ENCODE results near the gene HMGCS1.
"Not testable (repeated sequence)": the region's sequence is repeated elsewhere in the genome, so short reads cannot be mapped to it uniquely, and the experiment has no call there.

HMGCS1 gene

DNA sequence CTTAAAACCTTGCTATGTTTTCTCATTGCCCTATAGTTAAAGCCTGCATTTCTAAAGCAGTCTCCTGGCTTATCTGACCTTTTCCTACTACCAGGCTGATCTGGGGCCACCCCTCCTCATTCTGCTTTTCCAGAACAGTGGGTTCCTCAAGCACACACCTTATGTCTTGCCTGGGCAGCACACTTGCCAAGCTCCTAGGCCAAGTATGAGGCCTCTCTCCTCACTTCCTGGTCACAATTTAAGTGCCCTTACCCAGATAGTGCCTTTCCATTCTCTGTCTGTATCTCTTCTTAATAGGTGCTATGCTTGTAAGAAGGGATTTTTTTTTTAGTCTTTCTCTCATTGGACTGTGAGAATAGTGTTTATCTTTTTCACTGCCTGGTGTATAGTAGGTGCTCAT lies 39.7 kb downstream of the HMGCS1 start:
- no peak for DNase-seq (ENCODE audit: low read depth)

DNA sequence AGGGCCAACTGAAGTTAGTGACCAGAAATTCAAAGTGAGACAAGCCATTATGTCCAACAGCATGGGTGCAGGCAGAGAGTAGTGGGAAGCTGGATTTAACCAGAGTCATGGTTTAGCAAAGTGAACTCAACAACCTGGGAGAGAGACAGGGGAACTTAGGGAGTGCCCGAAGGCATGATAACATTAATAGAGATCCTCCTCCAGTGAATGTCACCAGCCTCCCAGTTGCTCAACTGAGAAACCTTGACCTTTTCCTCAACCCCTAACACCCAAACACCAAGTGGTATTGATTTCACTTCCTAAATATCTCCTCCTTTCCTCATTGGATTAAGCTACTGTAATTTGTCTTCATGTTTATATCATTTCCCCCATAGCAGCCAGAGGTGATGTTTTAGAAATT lies 42.6 kb downstream of the HMGCS1 start:
- no peak for DNase-seq (ENCODE audit: low read depth)

DNA sequence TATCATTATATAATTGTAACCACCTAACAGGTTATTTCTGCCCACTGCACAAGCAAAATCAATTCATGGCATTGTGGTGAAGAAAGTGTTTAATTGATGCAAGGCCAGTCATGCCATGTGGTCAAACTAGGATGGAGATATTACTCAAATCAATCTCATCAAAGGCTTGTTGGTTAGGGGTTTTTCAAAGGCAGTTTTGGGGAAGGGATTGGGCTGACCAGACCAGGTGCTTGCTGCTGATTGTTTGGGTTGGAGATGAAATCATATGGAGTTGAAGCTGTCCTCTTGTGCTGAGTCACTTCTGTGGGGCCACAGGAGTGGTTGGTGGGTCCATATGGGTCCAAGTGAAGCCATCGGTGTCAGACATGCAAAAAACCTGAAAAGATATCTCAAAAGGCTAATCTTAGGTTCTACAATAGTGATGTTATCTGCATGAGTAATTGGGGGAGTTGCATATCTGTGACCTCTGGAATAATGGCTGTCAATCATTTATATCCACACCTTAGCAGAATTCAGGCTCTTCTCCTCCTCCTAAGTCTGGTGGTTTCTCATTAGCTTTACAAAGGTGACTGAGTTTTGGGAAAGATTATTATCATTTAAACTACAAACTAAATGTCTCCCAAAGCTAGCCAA lies 44.9 kb downstream of the HMGCS1 start:
- DNase-seq (ENCODE audit: low read depth), result no peak

DNA sequence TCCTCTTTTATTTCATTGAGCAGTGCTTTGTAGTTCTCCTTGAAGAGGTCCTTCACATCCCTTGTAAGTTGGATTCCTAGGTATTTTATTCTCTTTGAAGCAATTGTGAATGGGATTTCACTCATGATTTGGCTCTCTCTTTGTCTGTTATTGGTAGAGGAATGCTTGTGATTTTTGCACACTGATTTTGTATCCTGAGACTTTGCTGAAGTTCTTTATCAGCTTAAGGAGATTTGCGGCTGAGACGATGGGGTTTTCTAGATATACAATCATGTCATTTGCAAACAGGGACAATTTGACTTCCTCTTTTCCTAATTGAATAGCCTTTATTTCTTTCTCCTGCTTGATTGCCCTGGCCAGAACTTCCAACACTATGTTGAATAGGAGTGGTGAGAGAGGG lies 50.9 kb downstream of the HMGCS1 start:
- not testable (repeated sequence) for DNase-seq (ENCODE audit: low read depth)

DNA sequence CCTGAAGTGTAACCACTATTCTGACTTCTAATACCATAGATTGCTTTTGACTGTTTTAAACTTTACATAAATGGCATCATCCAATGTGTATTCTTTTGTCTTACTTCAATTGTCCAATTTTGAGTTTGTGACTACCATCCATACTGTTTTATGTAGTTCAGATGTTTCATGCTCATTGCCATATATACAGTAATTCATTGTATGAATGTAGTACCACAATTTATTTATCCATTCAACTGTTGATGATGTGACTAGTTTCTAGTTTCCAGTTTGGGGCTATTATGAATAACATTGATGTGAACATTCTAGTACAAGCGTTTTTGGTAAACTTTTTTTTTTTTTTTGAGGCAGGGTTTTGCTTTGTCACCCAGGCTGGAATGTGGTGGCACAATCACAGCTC lies 55.1 kb downstream of the HMGCS1 start:
- no peak for DNase-seq (ENCODE audit: low read depth)

DNA sequence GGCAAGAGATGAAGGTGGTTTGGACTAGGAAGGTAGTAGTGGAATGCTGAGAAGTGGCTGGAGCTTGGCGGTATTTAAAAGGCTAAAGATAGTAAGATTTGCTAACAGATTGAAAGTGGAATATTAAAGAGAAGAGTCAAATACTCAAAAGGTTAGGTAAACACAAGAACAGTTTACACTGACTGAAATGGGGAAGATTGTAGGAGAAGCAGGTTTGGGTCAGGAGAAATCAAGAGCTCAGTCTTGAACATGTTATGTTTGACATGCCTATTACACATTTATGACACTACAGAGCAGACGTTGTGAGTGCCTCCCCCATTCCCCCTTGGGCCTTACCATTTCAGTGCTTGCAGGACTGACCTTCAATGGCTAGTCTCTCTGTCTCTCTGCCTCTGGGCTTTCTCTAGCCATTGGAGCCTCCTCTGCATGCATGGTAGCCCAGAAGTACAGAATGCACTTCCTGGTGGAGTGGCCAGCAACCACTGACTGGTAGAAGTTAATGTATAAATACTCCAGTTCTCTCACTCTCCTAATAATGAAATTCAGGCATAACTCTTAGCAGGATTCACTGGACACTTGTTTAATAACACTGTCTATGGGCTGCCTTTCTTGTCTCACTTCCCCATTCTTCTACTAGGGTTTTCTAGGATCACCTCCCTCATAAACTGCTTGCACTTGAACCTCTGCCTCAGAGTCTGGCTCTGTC lies 56.8 kb downstream of the HMGCS1 start:
- no peak for DNase-seq (ENCODE audit: low read depth)

DNA sequence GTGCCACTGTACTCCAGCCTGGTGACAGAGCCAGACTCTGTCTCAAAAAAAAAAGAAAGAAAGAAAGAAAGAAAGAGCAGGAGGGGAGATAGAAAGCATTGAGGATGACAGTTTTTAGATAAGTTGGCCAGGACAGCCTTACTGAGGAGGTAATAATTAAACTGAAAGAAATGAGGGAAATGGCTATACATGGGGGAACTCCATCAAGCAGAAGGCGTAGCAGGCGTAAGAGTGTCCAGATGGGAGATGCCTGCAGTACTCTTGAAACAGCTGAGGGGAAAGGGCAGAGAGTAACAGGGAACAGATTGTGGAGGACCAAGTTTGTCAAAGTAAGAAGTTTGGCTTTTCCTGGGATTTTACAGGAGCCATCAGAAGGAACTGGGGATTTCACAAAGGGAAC lies 57.5 kb downstream of the HMGCS1 start:
- DNase-seq (ENCODE audit: low read depth), result no peak

DNA sequence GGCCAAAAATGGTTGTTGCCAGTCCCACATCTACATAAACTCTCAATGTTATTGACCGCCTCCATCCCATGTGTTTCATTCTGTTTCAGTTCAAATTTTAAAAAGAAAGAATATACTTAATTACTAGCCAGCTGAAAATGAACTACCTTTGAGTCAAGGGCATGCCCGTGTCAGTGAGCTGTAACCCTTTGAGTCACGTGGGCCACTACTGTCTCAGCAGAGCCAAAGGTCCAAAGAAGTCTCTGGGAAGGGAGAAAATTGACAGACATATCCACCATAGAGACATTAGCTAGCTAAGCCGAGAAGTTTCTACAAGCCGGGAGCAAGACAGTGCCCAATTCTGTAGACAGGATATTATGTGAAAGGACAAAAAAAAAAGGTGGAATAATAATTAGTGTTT lies 61.5 kb downstream of the HMGCS1 start:
- DNase-seq (ENCODE audit: low read depth), result no peak

DNA sequence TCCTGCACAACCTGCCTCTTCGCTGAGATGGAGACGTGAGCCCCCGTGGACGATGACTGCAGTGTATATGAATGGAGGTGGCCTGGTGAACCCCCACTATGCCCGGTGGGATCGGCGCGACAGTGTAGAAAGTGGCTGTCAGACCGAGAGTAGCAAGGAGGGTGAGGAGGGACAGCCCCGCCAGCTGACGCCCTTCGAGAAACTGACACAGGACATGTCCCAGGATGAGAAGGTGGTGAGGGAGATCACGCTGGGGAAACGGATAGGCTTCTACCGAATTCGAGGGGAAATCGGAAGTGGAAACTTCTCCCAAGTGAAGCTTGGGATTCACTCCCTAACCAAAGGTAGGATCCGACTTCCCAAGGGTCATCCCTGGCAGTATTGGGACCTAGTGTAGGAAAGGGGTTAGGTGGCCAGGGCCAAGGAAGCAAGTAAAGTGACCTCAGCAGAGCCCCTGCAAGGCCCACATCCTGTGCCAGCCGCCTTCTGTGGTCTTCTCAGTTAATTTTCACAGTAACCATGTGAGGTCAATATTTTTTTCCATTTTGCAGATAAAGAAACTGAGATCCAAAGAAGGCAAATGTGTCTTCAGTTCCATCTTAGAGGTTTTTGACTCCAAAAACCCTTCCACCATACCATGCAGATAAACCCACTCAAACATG lies 67.4 kb downstream of the HMGCS1 start:
- no peak for DNase-seq (ENCODE audit: low read depth)

DNA sequence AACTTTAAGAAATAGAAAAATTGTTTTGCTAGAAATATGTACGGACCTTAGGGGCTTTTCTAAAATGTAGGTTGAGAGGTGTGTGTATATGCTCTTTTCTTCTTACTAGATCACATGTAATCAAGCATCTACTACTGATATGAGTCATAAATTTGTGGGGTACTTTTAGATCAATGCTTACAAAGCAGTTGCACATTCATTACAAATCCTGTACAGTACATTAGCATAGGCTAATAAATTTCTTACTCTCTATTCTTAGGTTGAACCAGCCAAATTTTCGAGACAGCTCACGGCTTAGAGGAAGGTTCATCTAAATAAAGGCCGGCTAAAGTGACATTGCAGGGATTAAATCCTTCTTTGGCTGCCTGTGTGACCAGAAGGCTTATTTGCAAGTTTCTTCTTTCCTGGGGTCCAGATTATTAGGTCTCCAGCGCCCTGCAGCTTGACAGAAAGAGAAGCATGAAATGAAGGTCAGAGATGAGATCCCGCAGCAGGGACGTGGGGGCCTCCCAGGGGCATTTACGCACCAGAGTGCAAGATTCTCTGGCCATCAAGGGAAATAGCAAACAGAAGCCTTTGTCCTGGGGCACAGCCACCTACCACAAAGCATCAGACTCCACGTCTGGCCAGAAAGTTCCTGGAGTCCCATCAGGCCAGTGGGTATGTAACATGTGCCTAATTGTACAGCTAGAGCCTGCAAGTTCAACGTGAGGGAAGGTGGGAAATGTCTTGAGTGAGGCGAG lies 68.2 kb downstream of the HMGCS1 start:
- DNase-seq (ENCODE audit: low read depth), result no peak

DNA sequence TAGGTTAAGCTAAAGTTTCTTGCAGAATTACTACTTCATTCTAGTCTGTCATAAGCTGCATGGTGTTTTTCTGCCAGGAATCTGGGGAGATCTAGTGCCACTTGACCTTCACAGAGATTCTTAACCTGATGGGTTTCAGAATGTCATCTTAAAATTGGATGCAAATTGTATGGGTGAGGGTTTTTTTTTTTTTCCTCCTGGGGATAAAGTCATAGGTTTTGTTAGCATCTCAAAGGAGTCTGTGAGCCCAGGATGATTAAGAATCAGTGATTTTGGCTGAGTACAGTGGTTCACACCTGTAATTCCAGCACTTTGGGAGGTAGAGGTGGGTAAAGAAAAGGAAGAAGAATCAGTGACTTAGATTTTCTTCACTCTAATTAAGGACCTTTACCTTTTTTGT lies 69.9 kb downstream of the HMGCS1 start:
- no peak for DNase-seq (ENCODE audit: low read depth)

DNA sequence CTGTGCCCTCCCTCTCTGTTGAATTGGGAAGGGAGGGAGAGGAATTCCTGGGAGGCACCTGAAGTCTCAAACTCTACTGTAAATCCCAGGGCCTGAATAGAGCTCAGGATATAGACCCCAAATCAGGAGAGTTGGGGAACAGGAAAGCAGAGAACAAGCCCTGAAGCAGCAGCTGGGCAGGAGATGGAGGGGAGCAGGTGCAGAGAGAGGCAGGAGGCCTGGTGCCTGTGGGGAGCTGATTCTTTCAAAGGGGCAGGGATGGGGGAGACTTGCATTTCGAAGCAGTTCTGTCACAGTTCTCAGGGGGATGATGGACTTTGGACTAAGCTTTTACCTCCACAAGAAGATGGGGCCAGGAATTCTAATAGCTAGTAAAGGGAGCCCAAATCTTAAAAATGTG lies 71.0 kb downstream of the HMGCS1 start:
- no peak for DNase-seq (ENCODE audit: low read depth)

All from fibroblast of the conjunctiva (primary cell).